ENCODE data around the gene PCNT. TPM values are rescaled to one million over a fixed set of nuclear protein-coding genes. Genes with fewer than 3 reads are reported as not detected.

PCNT gene
- total RNA-seq, 1 donor from 2014 or later: 36.0 TPM

DNA sequence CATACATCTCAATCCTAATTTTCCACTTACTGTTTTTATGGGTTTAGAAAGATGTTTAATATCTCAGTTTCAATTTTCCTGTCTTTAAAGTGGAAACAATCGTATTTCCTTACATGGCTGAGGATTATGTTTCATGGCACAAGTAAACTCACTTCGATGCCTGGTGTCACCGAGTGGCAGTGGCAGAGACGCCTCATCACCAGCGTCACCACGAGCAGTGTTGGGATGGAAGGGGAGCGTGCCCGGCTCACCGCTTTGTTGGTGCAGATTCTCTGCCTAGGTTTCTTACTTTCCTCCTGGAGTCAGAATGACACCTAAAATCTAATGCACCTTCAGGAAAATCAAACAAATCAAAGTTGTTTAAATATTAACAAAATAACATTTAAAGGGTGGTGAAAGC lies 86.6 kb downstream of the PCNT start:
- Mint-ChIP-seq H3K27ac (ENCODE audit: unreplicated experiment) (no peak overlapping the region), H3K9me3 (ENCODE audit: unreplicated experiment) (no peaks in the 10 kb centered on the region), H3K36me3 (ENCODE audit: low read depth, unreplicated experiment) (peaks cover 17% of the 10 kb centered on the region), H3K27me3 (ENCODE audit: unreplicated experiment) (no peaks in the 10 kb centered on the region), H3K4me3 (ENCODE audit: unreplicated experiment) (no peak overlapping the region), H3K4me1 (ENCODE audit: unreplicated experiment) (no peaks in the 10 kb centered on the region)
- TF ChIP-seq, protein P1, sequence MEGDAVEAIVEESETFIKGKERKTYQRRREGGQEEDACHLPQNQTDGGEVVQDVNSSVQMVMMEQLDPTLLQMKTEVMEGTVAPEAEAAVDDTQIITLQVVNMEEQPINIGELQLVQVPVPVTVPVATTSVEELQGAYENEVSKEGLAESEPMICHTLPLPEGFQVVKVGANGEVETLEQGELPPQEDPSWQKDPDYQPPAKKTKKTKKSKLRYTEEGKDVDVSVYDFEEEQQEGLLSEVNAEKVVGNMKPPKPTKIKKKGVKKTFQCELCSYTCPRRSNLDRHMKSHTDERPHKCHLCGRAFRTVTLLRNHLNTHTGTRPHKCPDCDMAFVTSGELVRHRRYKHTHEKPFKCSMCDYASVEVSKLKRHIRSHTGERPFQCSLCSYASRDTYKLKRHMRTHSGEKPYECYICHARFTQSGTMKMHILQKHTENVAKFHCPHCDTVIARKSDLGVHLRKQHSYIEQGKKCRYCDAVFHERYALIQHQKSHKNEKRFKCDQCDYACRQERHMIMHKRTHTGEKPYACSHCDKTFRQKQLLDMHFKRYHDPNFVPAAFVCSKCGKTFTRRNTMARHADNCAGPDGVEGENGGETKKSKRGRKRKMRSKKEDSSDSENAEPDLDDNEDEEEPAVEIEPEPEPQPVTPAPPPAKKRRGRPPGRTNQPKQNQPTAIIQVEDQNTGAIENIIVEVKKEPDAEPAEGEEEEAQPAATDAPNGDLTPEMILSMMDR (IDR thresholded peaks at IDR 0.05; ENCODE audit: unreplicated experiment): no peak
- DNase-seq (ENCODE audit: low spot score): no peak

DNA sequence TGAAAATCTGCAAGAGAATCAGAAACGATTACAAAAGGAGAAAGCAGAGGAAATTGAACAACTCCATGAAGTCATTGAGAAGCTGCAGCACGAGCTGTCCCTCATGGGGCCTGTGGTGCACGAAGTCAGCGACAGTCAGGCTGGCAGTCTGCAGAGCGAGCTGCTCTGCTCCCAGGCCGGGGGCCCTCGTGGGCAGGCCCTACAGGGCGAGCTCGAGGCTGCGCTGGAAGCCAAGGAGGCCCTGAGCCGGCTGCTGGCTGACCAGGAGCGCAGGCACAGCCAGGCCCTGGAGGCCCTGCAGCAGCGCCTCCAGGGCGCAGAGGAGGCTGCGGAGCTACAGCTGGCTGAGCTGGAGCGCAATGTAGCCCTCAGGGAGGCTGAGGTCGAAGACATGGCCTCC lies 87.3 kb downstream of the PCNT start:
- Mint-ChIP-seq H3K9me3 (ENCODE audit: unreplicated experiment) (no peaks in the 10 kb centered on the region), H3K36me3 (ENCODE audit: low read depth, unreplicated experiment) (peaks cover 24% of the 10 kb centered on the region), H3K27me3 (ENCODE audit: unreplicated experiment) (peaks cover 2% of the 10 kb centered on the region), H3K4me1 (ENCODE audit: unreplicated experiment) (no peaks in the 10 kb centered on the region), H3K27ac (ENCODE audit: unreplicated experiment) (no peak overlapping the region), H3K4me3 (ENCODE audit: unreplicated experiment) (no peak overlapping the region)
- TF ChIP-seq, protein P1 (IDR thresholded peaks at IDR 0.05; ENCODE audit: unreplicated experiment): no peak
- no peak for DNase-seq (ENCODE audit: low spot score)

DNA sequence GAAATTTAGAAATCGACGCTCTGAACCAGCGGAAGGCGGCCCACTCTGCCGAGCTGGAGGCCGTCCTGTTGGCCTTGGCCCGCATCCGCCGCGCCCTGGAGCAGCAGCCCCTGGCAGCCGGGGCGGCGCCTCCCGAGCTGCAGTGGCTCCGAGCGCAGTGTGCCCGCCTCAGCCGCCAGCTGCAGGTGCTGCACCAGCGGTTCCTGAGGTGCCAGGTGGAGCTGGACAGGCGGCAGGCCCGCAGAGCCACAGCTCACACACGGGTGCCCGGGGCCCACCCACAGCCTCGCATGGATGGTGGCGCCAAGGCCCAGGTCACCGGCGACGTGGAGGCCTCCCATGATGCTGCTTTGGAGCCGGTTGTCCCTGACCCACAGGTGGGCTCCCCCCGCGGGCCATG lies 87.7 kb downstream of the PCNT start:
- TF ChIP-seq, protein P1 (IDR thresholded peaks at IDR 0.05; ENCODE audit: unreplicated experiment): no peak
- DNase-seq (ENCODE audit: low spot score): no peak
- Mint-ChIP-seq H3K36me3 (ENCODE audit: low read depth, unreplicated experiment) (peaks cover 24% of the 10 kb centered on the region), H3K9me3 (ENCODE audit: unreplicated experiment) (no peaks in the 10 kb centered on the region), H3K27ac (ENCODE audit: unreplicated experiment) (no peak overlapping the region), H3K4me1 (ENCODE audit: unreplicated experiment) (no peaks in the 10 kb centered on the region), H3K27me3 (ENCODE audit: unreplicated experiment) (peaks cover 2% of the 10 kb centered on the region), H3K4me3 (ENCODE audit: unreplicated experiment) (no peak overlapping the region)

DNA sequence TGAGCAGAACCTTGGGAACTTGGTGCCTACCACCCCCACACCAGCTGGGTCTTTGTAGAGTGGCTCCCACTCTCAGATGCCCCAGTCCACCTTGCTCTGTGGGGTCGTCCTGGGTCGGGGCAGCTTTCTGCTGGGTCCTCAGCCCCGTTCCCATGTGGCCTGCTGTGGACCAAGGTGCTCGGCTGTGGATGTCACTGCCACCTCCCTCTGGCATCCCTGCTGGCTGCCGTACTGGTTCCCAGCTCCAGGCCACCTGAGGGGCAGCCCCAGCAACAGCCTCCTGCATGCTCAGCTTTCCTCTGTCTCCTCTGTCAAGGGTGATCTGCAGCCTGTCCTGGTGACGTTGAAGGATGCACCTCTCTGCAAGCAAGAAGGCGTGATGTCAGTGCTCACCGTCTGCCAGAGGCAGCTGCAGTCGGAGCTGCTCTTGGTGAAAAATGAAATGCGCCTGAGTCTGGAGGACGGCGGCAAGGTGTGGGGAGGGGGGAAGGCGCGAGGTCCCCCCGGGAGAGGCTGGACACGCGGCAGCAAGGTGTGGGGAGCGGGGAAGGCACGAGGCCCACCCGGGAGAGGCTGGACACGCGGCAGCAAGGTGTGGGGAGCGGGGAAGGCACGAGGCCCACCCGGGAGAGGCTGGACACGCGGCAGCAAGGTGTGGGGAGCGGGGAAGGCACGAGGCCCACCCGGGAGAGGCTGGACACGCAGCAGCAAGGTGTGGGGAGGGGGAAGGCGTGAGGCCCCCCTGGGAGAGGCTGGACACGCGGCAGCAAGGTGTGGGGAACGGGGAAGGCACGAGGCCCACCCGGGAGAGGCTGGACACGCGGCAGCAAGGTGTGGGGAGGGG lies 88.8 kb downstream of the PCNT start:
- TF ChIP-seq, protein P1 (IDR thresholded peaks at IDR 0.05; ENCODE audit: unreplicated experiment): no peak
- no peak for DNase-seq (ENCODE audit: low spot score)
- Mint-ChIP-seq H3K27ac (ENCODE audit: unreplicated experiment) (no peak overlapping the region), H3K36me3 (ENCODE audit: low read depth, unreplicated experiment) (peaks cover 24% of the 10 kb centered on the region), H3K27me3 (ENCODE audit: unreplicated experiment) (peaks cover 2% of the 10 kb centered on the region), H3K4me3 (ENCODE audit: unreplicated experiment) (no peak overlapping the region), H3K9me3 (ENCODE audit: unreplicated experiment) (no peaks in the 10 kb centered on the region), H3K4me1 (ENCODE audit: unreplicated experiment) (no peaks in the 10 kb centered on the region)

DNA sequence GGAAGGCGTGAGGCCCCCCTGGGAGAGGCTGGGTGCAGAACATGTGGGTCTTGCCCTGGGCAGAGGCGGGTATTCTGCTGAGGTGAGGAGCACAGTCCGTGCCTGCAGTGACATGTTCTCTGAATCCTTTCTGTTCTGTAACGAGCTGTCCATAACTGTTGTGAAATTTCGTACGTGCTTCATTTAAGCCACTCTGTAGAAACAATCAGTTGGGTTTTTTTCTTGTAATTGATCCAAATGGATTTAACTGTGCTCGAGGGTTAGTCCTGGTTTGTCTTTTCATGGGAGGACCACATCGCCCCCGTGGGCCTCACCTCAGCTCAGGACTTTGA lies 89.4 kb downstream of the PCNT start:
- H3K27ac Mint-ChIP-seq (ENCODE audit: unreplicated experiment): peak overlapping the region; percentile 42
- peaks cover 28% of the 10 kb centered on the region for H3K36me3 Mint-ChIP-seq (ENCODE audit: low read depth, unreplicated experiment)
- peaks cover 2% of the 10 kb centered on the region for H3K27me3 Mint-ChIP-seq (ENCODE audit: unreplicated experiment)

More for the DNA sequence above, 89.4 kb downstream of the PCNT start:
- H3K4me3 Mint-ChIP-seq (ENCODE audit: unreplicated experiment): no peak overlapping the region
- H3K4me1 Mint-ChIP-seq (ENCODE audit: unreplicated experiment): no peaks in the 10 kb centered on the region
- TF ChIP-seq, protein P1 (IDR thresholded peaks at IDR 0.05; ENCODE audit: unreplicated experiment): no peak
- H3K9me3 Mint-ChIP-seq (ENCODE audit: unreplicated experiment): no peaks in the 10 kb centered on the region
- DNase-seq (ENCODE audit: low spot score): no peak
